GM12878 (cell line): ENCODE measurements around the gene ATG12.

Experiments used
- GATAD2B ChIP-seq: fragments of 450-650 bp; conservative IDR thresholded peaks from 2 replicates; pipeline ENCODE4 v1.6.1; 2017; ENCODE audit warnings: low read depth, mild to moderate bottlenecking, moderate library complexity
- POLR2A ChIP-seq: IDR thresholded peaks from 2 replicates; pipeline ENCODE4 v1.6.1; 2011; ENCODE audit warnings: low read depth, mild to moderate bottlenecking, low read length
- RAD21 ChIP-seq: IDR thresholded peaks from 2 replicates; pipeline ENCODE4 v1.6.1; 2011; ENCODE audit warnings: mild to moderate bottlenecking, low read depth, low read length, moderate library complexity; ENCODE audit not compliant: insufficient read depth
- TF ChIP-seq, protein P1 (sequence below), 3 experiments: IDR thresholded peaks in 2 of 3; conservative IDR thresholded peaks in 1 of 3; 2 replicates each; pipeline ENCODE4 v1.5.1; 2011; ENCODE audit warnings: low read depth in 3 of 3, low read length in 3 of 3, mild to moderate bottlenecking in 3 of 3, control low read depth in 2 of 3, moderate library complexity in 2 of 3, inconsistent platforms in 1 of 3, mixed read lengths in 1 of 3; ENCODE audit not compliant: control insufficient read depth in 2 of 3, insufficient read depth in 1 of 3; ENCODE audit errors: extremely low read depth in 1 of 3

DNA sequence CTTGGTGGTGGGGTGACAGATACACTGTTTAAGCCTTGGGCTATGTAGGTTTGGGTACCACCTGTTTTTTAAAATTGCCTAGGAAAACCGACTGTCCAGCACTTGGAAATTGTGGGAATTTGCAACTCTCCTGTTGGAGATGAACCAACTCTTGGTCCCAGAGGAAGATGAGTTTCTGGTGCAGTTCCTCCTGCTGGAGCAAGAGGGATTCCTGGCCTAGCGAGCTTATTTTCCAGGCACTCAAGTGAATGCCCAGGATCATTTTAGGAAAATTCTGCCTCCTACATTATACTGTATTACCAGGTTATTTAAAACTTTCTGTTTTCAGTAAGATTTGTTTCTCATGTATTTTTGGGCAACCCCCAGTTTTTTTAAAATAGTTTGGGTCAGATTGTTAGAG is 34.1 kb upstream of the ATG12 start:
- TF ChIP-seq GATAD2B, result no peak
- TF ChIP-seq, protein P1, sequence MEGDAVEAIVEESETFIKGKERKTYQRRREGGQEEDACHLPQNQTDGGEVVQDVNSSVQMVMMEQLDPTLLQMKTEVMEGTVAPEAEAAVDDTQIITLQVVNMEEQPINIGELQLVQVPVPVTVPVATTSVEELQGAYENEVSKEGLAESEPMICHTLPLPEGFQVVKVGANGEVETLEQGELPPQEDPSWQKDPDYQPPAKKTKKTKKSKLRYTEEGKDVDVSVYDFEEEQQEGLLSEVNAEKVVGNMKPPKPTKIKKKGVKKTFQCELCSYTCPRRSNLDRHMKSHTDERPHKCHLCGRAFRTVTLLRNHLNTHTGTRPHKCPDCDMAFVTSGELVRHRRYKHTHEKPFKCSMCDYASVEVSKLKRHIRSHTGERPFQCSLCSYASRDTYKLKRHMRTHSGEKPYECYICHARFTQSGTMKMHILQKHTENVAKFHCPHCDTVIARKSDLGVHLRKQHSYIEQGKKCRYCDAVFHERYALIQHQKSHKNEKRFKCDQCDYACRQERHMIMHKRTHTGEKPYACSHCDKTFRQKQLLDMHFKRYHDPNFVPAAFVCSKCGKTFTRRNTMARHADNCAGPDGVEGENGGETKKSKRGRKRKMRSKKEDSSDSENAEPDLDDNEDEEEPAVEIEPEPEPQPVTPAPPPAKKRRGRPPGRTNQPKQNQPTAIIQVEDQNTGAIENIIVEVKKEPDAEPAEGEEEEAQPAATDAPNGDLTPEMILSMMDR (IDR thresholded peaks at IDR 0.05 in 2 of 3, conservative IDR thresholded peaks at IDR 0.05 in 1 of 3; ENCODE audit: control insufficient read depth in 2 of 3, extremely low read depth in 1 of 3, insufficient read depth in 1 of 3, low read depth in 3 of 3, low read length in 3 of 3), result no peak
- TF ChIP-seq POLR2A, result no peak
- TF ChIP-seq RAD21, result no peak
